NCI-H1930 (cell line): ENCODE measurements around the gene NDUFV2.
"Not testable (repeated sequence)": the region's sequence is repeated elsewhere in the genome, so short reads cannot be mapped to it uniquely, and the experiment has no call there.

Experiments
- DNase-seq, 2 experiments: peaks; one replicate each; lab custom pipeline; 2025; lab: John Stamatoyannopoulos, UW

The NDUFV2 gene

GRCh38 chr18:9091066-9091476 lies 11.4 kb upstream of the NDUFV2 start:
- DNase-seq: no peak

GRCh38 chr18:9092665-9093064 lies 9.8 kb upstream of the NDUFV2 start:
- no peak for DNase-seq

GRCh38 chr18:9093109-9093508 lies 9.4 kb upstream of the NDUFV2 start:
- DNase-seq: not testable (repeated sequence)

GRCh38 chr18:9094307-9095226 lies 7.9 kb upstream of the NDUFV2 start:
- DNase-seq: no peak

GRCh38 chr18:9095297-9096006 lies 7.0 kb upstream of the NDUFV2 start:
- no peak for DNase-seq

- DNase-seq: no peak
These were observed 6.5 kb upstream of the NDUFV2 start for GRCh38 chr18:9096007-9096371.

GRCh38 chr18:9096685-9097084 lies 5.8 kb upstream of the NDUFV2 start:
- DNase-seq: no peak

GRCh38 chr18:9097349-9097748 lies 5.2 kb upstream of the NDUFV2 start:
- DNase-seq: no peak

- DNase-seq: no peak
These were observed 1.7 kb upstream of the NDUFV2 start for GRCh38 chr18:9100796-9101195.

- DNase-seq: no peak
These were observed 580 bp upstream of the NDUFV2 start for GRCh38 chr18:9101730-9102507.

GRCh38 chr18:9103376-9103873 lies 926 bp downstream of the NDUFV2 start:
- DNase-seq: no peak

- no peak for DNase-seq
These were observed 1.9 kb downstream of the NDUFV2 start for GRCh38 chr18:9104244-9104901.

GRCh38 chr18:9105420-9105819 lies 2.9 kb downstream of the NDUFV2 start:
- DNase-seq: no peak

GRCh38 chr18:9106094-9106493 lies 3.6 kb downstream of the NDUFV2 start:
- DNase-seq: no peak

- DNase-seq: no peak
These were observed 4.5 kb downstream of the NDUFV2 start for GRCh38 chr18:9106800-9107584.

GRCh38 chr18:9108911-9109310 lies 6.4 kb downstream of the NDUFV2 start:
- no peak for DNase-seq

- no peak for DNase-seq
These were observed 7.0 kb downstream of the NDUFV2 start for GRCh38 chr18:9109523-9109922.

GRCh38 chr18:9113468-9114149 lies 11.1 kb downstream of the NDUFV2 start:
- no peak for DNase-seq

- no peak for DNase-seq
These were observed 13.5 kb downstream of the NDUFV2 start for GRCh38 chr18:9115984-9116383.
